GM21526 (cell line): ENCODE data around the gene FMN2.

Experiments
- ATAC-seq: cut with Tn5 transposase; IDR thresholded peaks from one replicate; pipeline ENCODE4 v1.9.1; 2021; ENCODE audit warnings: moderate library complexity; ENCODE audit not compliant: unreplicated experiment, low FRiP score

FMN2 gene

DNA sequence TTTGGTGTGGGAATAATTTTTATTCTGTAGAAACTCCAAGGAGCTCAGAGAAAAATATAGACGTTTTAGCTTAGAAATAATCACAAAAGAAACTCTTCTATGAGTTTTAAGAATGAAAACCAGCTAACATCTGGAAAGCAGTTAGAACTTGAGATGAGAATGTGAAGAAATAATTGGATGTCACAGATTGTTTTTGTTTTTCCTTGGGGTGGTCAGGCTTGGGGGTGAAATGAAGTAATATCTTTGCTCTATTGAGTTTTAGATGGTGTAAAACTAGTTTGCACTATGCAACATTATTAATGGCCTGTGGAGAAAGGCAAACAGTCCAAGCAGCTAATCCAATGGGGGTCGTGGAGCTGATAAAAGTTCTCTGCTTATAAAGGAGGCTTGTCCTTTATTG is 101.2 kb downstream of the FMN2 start:
- ATAC-seq, result no peak

- no peak for ATAC-seq
Observed at GRCh38 chr1:240193679-240194078, 102.0 kb downstream of the FMN2 start.

- ATAC-seq, result no peak
Observed at GRCh38 chr1:240194120-240194519, 102.4 kb downstream of the FMN2 start.

DNA sequence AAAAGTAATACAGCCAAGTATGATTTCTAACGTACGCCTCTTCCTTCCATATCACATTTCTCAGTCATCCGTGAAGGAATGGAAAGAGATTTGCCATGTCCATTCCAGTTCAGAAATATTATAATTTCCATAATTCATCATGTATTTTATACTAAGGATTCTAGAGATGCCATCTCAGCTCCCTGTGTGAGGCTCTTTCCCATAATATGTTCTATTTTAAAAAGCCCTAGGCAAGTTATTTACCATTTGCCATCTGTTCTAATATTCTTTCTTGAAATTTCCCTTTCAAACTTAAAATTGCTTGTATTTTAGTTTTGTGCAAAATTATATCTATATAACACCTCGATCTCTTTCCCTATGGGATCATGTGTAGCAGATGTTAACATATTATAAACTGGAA is 106.7 kb downstream of the FMN2 start:
- no peak for ATAC-seq

DNA sequence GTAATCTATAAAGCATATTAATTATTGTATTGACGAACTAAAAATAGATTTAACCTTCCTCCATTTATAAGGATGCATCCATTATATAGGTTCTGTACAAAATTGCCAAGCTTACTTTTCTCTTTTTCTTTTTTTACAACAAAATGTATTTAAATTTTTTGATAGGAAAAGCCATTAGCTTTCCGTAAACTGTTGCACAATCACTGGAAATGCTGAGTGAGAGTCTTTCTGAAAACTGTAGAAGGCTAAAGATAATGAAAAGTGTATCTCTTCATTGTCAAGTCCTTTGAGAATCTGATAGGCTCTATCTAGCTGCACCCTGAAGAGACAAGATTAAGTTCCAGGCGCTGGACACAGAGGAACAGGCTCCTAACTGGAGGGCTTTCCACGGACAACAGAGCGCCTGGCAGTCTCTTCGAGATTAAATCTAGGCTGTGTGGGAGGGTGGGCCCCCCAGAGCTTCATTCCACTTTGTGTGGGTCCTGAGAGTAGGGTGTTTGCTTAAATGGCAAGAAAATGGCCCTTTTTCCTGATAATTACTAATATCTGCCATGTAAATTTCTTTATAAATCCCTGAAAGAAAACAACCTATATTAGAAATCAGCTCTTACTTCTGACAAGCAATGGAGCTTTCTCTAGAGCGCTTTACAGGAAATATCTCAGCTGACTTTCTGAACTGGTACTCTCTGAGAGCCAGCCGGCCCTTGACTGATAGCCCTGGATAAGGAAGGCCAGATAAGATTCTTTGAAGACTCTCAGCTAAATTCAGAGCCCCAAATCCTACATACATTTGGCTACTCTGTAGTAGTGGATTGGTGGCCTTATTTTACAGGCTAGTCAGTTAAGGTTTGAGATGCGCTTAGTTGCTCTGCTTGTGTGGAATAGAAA is 108.3 kb downstream of the FMN2 start:
- no peak for ATAC-seq

DNA sequence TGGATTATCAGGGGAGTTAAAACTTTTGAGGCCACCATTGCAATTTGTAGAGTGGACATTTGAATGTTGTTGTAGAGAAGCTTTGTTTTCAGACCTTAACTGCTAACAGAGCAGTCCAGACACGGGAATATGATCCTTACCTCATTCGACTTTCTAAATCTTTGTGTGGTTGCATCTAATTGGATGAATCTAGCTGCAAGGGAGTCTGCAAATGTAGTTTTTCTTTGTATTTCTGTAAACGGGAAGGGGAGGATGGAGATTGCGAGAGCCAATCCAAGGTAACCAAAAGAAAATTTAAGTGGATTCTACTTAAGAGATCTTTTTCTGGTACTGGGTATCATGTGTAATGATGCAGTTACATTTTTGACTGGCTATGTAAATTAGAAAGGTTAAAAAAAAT is 110.2 kb downstream of the FMN2 start:
- ATAC-seq, result no peak

DNA sequence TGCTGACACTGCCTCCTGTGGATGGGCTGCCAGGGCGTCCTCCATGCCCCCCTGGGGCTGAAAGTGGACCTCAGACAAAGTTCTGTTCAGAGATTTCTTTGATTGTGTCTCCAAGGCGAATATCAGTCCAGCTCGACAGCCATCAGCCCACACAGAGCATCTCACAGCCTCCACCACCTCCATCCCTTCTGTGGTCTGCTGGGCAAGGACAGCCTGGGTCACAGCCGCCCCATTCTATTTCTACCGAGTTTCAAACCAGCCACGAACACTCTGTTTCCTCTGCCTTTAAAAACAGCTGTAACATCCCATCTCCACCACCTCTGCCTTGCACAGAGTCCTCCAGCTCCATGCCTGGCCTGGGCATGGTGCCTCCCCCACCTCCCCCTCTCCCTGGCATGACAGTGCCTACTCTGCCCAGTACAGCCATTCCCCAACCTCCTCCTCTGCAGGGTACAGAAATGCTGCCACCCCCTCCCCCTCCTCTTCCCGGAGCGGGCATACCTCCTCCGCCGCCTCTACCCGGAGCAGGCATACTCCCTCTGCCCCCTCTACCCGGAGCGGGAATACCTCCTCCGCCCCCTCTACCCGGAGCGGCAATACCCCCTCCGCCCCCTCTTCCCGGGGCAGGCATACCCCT is 115.5 kb downstream of the FMN2 start:
- ATAC-seq, result no peak

GRCh38 chr1:240210026-240210425 is 118.3 kb downstream of the FMN2 start:
- ATAC-seq, result no peak

DNA sequence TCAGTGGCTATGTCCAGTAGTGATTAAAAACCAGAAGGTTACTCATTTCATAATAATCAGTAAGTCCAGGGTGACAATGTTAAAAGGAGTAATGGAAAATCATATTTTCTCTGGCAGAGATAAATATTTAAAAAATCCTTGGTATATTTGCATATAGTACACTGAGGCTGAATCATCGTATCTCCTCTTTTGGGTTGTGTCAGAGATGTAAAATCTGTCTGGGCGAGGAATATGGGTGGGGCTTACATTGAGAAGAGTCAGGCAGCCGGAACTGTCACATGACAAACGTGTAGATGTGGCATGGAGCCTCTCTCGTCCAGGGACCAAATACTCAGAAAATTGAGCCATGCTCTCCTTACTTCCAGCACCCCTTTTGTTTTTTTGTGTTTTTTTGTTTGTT is 120.9 kb downstream of the FMN2 start:
- ATAC-seq, result no peak

DNA sequence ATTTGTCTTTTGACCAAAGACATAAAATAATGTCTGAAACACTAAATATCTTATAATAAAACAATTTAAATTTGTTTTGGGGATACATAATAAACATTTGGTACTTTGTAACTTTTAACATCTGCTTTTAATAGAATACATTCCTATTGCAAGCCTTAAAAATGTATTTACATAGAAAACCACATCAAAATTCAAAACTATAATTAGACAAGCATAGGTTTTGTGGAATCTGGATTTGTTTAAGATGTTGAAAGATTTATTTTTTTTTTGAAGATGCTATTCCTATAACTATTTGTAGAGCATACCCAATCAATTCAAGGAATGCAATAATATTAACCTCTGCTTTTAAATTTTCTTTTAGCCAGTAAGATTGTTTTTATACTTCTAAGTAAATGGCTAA is 125.7 kb downstream of the FMN2 start:
- ATAC-seq, result no peak

GRCh38 chr1:240219104-240219503 is 127.4 kb downstream of the FMN2 start:
- no peak for ATAC-seq

DNA sequence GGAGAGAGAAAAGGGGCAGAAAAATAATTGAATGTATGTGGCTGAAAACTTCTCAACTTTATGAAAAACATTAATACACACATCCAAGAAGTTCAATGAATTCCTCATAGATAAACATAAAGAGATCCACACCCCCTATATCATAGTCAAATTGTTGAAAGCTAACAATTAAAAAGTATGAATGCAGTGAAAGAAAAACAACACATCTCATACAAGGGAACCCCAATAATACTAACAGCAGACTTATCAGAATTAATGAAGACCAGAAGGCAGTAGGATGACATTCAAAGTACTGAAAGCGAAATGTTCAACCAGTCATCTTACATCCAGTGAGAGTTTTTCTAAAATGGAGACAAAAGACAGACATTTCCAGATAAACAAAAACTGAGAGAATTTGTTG is 134.4 kb downstream of the FMN2 start:
- no peak for ATAC-seq

- no peak for ATAC-seq
Observed at GRCh38 chr1:240230816-240231215, 139.1 kb downstream of the FMN2 start.

- no peak for ATAC-seq
Observed at GRCh38 chr1:240232530-240232929, 140.8 kb downstream of the FMN2 start.

DNA sequence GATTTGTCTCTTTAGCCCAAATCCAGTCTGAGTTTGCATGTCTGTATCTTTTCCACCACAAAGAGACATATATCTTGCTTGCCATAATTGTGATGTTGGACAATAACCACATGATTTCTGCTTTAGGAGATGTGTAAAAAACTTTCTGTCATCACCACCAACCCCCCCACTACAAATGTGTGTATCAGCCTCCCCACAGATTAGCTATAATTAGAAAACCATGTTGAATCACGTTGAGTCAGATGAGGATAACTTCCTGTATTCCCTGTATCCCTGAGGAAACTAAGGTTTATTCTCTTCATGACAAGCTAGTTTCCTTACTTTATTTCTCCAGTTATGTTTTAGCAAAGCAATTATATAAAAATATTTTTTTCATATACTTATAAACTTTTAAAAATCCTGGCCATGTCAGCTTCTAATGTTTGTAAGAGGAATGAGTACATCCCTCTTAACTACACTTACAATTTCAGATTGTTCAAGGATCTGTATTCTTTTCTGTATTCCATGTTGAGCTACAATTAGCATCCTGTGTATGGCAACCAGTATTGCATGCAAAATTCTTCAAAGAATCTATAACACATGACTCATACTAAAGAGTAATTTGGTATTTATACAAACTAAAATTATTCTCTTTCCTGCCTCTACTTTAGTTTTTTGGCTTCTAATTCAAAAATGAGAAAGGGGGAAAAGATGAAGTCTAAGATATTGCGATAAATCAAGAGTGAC is 143.0 kb downstream of the FMN2 start:
- no peak for ATAC-seq

GRCh38 chr1:240235521-240236288 is 144.0 kb downstream of the FMN2 start:
- ATAC-seq, result no peak

DNA sequence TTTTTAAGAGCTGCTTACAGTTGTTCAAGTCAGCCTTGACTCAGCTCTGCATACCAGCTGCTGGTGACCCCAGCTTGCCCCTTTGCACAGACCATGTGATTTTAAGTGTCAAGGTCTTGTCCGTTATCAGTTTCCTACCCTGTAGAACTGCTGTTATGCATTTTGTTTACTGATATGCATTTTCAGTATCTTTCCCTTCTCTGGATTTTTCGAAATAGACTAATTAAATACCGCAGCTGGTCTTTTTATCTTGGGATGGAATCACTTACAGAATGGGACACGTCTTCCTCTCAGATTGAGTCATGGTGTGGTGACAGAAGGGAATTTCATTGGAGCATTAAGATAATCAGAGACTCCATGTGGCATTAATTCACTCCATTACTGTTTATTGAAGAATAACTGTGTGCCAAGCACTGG is 145.6 kb downstream of the FMN2 start:
- ATAC-seq, result no peak

GRCh38 chr1:240239309-240239708 is 147.6 kb downstream of the FMN2 start:
- ATAC-seq, result no peak

- no peak for ATAC-seq
Observed at GRCh38 chr1:240241278-240241677, 149.6 kb downstream of the FMN2 start.

- ATAC-seq, result no peak
Observed at GRCh38 chr1:240242601-240243144, 151.0 kb downstream of the FMN2 start.
